Thyroid gland (tissue), 4 donors: ENCODE results near the gene SNED1. TPM values are rescaled to one million over a fixed set of nuclear protein-coding genes. Genes with fewer than 3 reads are reported as not detected.

Experiments
- DNase-seq, 2 donors: peaks; one replicate each; pipeline ENCODE4 v3.0.0-alpha.2; 2019
- H3K27ac ChIP-seq, 3 donors: fragments of 200-600 bp; sonication (generic); 1 replicate in 2 of 3; 2 replicates in 1 of 3; pipeline ENCODE4 v1.5.1; 2016 to 2019; ENCODE audit warnings: mild to moderate bottlenecking in 1 of 3, moderate library complexity in 1 of 3
- H3K27me3 ChIP-seq: fragments of 200-600 bp; sonication (generic); one replicate; pipeline ENCODE4 v1.5.1; 2019
- H3K36me3 ChIP-seq, 2 donors: fragments of 200-600 bp; sonication (generic); one replicate each; pipeline ENCODE4 v1.5.1; 2016 to 2019
- H3K4me1 ChIP-seq, 2 donors: fragments of 200-600 bp; sonication (generic); one replicate each; pipeline ENCODE4 v1.5.1; 2017 to 2019
- H3K4me3 ChIP-seq, 3 donors: fragments of 200-600 bp; sonication (generic); replicated peaks in 1 of 3; 1 replicate in 2 of 3; 2 replicates in 1 of 3; pipeline ENCODE4 v1.5.1; 2016; ENCODE audit warnings: mild to moderate bottlenecking in 1 of 3
- H3K9me3 ChIP-seq: fragments of 200-600 bp; sonication (generic); one replicate; pipeline ENCODE4 v1.5.1; 2017
- CTCF ChIP-seq, 6 experiments: fragments of 200-600 bp in 3 of 6; fragments of 450-650 bp in 3 of 6; sonication (generic) in 3 of 6; IDR thresholded peaks; one replicate each; pipeline ENCODE4 v1.5.1; 2016 to 2019; ENCODE audit warnings: antibody characterized with exemption in 6 of 6, mild to moderate bottlenecking in 2 of 6, inconsistent platforms in 1 of 6, moderate library complexity in 1 of 6
- POLR2A ChIP-seq, 2 donors: fragments of 450-650 bp; IDR thresholded peaks; one replicate each; pipeline ENCODE4 v1.6.1; 2017; ENCODE audit warnings: antibody characterized with exemption in 2 of 2, mild to moderate bottlenecking in 2 of 2, moderate library complexity in 1 of 2
- WGBS, 2 donors: methylation state at CpG; one replicate each; pipeline ENCODE4 v1.1.5; 2017; 5-methylcytosine and 5-hydroxymethylcytosine counted together
- intact Hi-C: fragments of 100-400 bp; cut with DNase I; formaldehyde crosslinking; loops from one replicate; pipeline ENCODE4 v1.15.1; 2023
- total RNA-seq, 4 donors: library from RNA; depleted of rRNA; stranded (reverse); fragments of >200 nt; gene quantifications; one replicate each; pipeline ENCODE4 v1.2.3, GENCODE V29; 2016

Gene SNED1
- total RNA-seq, 4 donors from 2014 or later, result 47.7 to 122 (median 68.7) TPM

DNA sequence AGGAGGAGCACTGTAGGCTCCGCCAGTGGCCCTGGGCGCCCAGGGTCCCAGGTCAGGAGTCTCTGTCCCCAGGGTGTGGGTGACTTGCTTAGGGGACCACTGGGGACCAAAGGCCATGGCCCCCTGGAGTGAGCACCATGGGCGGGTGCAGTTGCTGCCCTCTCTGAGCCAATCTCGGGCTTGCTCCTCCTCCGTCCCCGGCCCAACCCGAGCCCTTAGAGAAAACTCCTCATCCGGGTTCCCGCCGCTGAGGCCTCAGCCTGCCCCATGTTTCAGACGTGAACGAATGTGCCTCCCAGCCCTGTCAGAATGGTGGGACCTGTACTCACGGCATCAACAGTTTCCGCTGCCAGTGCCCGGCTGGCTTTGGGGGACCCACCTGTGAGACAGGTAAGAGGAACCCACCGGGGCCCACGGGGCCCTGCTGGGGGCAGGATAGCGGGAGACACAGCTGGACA is 38.6 kb downstream of the SNED1 start:
- Histone ChIP-seq H3K27ac (peak overlapping the region; percentile 11 to 51 (median 49)), H3K36me3 (peaks cover 21 to 46% of the 10 kb centered on the region in 2 donors), H3K4me1 (peaks cover 0 to 8% of the 10 kb centered on the region in 2 donors), H3K4me3 (peak overlapping the region in 1 of 3 donors; percentile 26), H3K9me3 (no peaks in the 10 kb centered on the region), H3K27me3 (no peaks in the 10 kb centered on the region)
- intact Hi-C loops, result no loop called here
- WGBS, 2 donors, result 79 to 89% methylated on average over 10 to 16 of the region's 18 CpGs
- TF ChIP-seq CTCF (IDR thresholded peaks at IDR 0.05) (no peak), POLR2A (IDR thresholded peaks at IDR 0.05) (no peak)
- DNase-seq, result peak in 1 of 2 donors; percentile 33

DNA sequence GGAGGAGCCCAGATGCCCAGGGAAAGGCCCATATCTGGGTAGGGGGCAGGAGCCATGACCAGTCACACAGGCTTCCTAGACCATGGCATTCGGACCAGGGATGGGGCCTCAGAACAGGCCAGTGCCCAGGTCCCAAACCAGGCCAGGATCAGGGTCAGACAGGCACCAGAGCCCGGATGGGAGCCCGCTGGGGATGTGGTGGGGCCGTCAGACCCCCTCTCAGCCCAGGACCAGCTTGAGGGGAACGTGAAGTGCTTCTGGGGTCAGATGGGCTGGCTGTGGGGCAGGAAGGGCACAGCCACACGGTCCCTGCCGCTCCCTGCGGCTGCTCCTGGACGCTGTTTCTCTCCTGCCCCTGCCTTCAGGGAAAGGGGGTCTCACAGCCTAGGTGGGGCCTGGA is 39.1 kb downstream of the SNED1 start:
- Histone ChIP-seq H3K27ac (peak overlapping the region in 2 of 3 donors; percentile 6 to 51), H3K9me3 (no peaks in the 10 kb centered on the region), H3K27me3 (no peaks in the 10 kb centered on the region), H3K4me1 (peaks cover 0 to 8% of the 10 kb centered on the region in 2 donors), H3K36me3 (peaks cover 19 to 44% of the 10 kb centered on the region in 2 donors), H3K4me3 (no peak overlapping the region)
- DNase-seq, result no peak
- WGBS, 2 donors, result 92 to 100% methylated on average over 4 to 6 of the region's 9 CpGs
- TF ChIP-seq POLR2A (IDR thresholded peaks at IDR 0.05), result no peak
- intact Hi-C loops, result no loop called here

- TF ChIP-seq POLR2A (IDR thresholded peaks at IDR 0.05) (no peak), CTCF (IDR thresholded peaks at IDR 0.05) (no peak)
- no peak overlapping the region for H3K4me3 ChIP-seq
- intact Hi-C loops, result no loop called here
- H3K36me3 ChIP-seq, result peaks cover 18 to 33% of the 10 kb centered on the region in 2 donors
- no peak for DNase-seq
- H3K9me3 ChIP-seq, result no peaks in the 10 kb centered on the region
- H3K27ac ChIP-seq, result no peak overlapping the region
- 94 to 97% methylated on average over 7 to 14 of the region's 20 CpGs for WGBS, 2 donors
- H3K27me3 ChIP-seq, result no peaks in the 10 kb centered on the region
- peaks cover 0 to 8% of the 10 kb centered on the region in 2 donors for H3K4me1 ChIP-seq
Observed at GRCh38 chr2:241038374-241039180, 40.2 kb downstream of the SNED1 start.

DNA sequence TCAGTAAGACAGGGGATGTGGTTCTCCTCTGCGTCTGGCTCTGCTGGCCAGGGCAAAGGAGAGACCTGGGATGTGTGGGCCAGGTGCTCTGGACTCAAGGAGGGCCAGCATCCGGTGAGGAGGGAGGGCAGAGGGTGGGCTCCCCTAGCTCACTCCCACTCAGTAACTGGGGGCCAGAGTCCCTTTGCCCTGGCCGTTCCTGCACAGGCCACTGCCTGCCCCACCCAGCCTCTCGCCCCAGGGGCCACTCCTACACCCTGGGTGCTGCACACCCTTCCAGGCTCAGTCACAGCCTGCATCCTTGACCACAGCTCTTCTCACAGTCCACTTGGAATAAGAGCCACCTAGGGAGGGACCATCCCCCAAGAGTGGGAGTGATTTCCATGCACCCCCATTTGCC is 41.0 kb downstream of the SNED1 start:
- peaks cover 0 to 8% of the 10 kb centered on the region in 2 donors for H3K4me1 ChIP-seq
- no peaks in the 10 kb centered on the region for H3K9me3 ChIP-seq
- no peak for TF ChIP-seq CTCF (IDR thresholded peaks at IDR 0.05)
- TF ChIP-seq POLR2A (IDR thresholded peaks at IDR 0.05), result no peak
- peaks cover 13 to 26% of the 10 kb centered on the region in 2 donors for H3K36me3 ChIP-seq
- intact Hi-C loops, result no loop called here
- H3K4me3 ChIP-seq, result no peak overlapping the region
- 100% methylated on average over 3 of the region's 4 CpGs for whole genome bisulfite sequencing, 2 donors
- no peak overlapping the region for H3K27ac ChIP-seq
- DNase-seq, result no peak
- no peaks in the 10 kb centered on the region for H3K27me3 ChIP-seq

GRCh38 chr2:241040081-241040803 is 41.8 kb downstream of the SNED1 start:
- Histone ChIP-seq H3K27ac (no peak overlapping the region), H3K4me1 (peaks cover 0 to 8% of the 10 kb centered on the region in 2 donors), H3K4me3 (no peak overlapping the region), H3K36me3 (peaks cover 17 to 31% of the 10 kb centered on the region in 2 donors), H3K27me3 (no peaks in the 10 kb centered on the region), H3K9me3 (no peaks in the 10 kb centered on the region)
- TF ChIP-seq POLR2A (IDR thresholded peaks at IDR 0.05) (no peak), CTCF (IDR thresholded peaks at IDR 0.05) (no peak)
- 95 to 96% methylated on average over 7 to 13 of the region's 13 CpGs for WGBS, 2 donors
- no peak for DNase-seq
- intact Hi-C loops, result no loop called here
